Fibroblast of mammary gland (primary cell): Measurements from ENCODE around the gene AMPD3.

Source experiments
- DNase-seq: peaks from one replicate; pipeline ENCODE4 v3.0.0-alpha.2; 2010; ENCODE audit warnings: low read depth
- H3K4me3 ChIP-seq: 2 replicates; pipeline ENCODE4 v1.5.1; 2011; ENCODE audit warnings: low read depth, mild to moderate bottlenecking, low read length, moderate library complexity; ENCODE audit not compliant: control insufficient read depth
- CTCF ChIP-seq: conservative IDR thresholded peaks from 2 replicates; pipeline ENCODE4 v1.5.1; 2011; ENCODE audit warnings: low read depth, low read length, inconsistent platforms; ENCODE audit not compliant: control insufficient read depth, insufficient read depth

Gene AMPD3

GRCh38 chr11:10490398-10491241 is 35.6 kb downstream of the AMPD3 start:
- no peak for TF ChIP-seq CTCF
- peak; percentile 100 for DNase-seq
- H3K4me3 ChIP-seq, result no peak overlapping the region

- peak; percentile 45 for DNase-seq
- TF ChIP-seq CTCF, result no peak
- no peak overlapping the region for H3K4me3 ChIP-seq
Measured at GRCh38 chr11:10492084-10492483, 37.0 kb downstream of the AMPD3 start.

- H3K4me3 ChIP-seq, result no peak overlapping the region
- no peak for TF ChIP-seq CTCF
- no peak for DNase-seq
Measured at GRCh38 chr11:10493041-10493663, 38.1 kb downstream of the AMPD3 start.

DNA sequence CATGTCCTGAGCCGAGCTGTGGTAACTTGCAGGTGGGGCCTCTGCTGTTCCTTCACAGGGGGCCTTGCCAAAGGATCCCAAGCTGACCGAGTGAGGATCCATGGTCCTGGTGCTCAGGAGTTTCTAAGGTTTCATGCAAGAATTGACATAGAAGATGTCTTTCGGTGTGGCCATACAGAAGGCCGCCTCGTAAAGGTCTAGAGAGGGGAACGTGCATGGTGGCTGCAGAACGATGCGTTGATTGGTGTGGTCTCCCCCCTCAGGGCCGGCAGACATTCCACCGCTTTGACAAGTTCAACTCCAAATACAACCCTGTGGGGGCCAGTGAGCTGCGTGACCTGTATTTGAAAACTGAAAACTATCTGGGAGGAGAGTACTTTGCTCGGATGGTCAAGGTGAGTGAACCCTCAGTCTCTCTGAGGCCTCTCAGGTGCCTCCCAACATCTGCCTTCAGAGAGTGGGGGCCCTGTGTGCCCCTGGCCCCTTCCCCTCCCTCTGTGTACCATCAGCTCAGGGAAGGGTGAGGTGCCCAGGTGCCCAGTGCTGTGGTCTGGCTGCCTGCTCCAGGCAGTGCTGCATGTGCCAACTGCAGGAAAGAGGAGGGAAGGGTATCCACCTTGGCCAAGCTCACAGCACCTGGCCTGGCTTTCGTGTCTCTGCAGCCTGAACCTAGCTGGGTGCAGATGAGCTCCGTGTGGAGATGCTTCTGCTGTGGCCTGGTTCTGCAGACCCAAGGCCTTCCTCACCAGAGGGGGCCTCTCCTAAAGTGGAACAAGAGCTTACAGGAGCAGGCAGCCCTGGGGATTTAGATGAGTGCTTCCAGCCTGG is 39.8 kb downstream of the AMPD3 start:
- DNase-seq, result no peak

DNA sequence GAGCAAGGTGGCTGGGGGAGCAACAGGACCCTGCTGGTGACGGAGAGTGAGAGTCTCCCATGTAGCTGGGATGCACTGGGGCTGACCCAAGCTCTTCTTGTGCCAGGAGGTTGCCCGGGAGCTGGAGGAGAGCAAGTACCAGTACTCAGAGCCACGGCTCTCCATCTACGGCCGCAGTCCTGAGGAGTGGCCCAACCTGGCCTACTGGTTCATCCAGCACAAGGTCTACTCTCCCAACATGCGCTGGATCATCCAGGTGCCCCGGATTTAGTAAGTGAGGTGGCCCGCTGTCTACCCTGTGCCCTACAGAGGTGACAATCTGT is 40.4 kb downstream of the AMPD3 start:
- H3K4me3 ChIP-seq, result no peak overlapping the region
- DNase-seq, result no peak
- no peak for TF ChIP-seq CTCF

More for the DNA sequence above, 39.8 kb downstream of the AMPD3 start:
- no peak for TF ChIP-seq CTCF
- no peak overlapping the region for H3K4me3 ChIP-seq

DNA sequence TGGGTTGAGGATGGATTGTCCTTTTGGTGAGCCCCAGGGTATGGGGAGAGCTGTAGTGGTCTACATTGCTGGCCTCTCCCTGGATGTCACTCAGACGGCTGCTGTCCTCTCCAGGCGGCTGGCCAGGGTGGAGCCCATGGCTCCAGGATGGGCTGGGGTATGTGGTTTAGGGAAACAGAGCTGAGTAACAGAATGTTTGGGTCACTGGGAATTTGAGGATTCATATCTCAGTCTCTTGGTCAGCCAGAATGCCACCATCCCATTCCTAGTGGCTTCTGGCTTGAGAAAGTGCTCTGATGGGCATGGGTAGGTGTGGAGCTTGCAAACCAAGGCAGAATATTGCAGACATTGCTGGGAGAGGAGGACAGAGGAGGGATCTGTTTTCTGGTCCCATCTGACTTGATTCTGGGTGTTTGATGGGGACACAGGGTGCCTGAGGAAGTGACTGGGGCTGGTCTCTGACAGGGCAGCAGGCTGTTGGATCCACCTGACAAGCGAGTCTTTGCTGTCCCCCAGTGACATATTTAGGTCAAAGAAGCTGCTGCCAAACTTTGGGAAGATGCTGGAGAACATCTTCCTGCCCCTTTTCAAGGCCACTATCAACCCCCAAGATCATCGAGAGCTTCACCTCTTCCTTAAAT is 41.4 kb downstream of the AMPD3 start:
- DNase-seq, result no peak
- no peak for TF ChIP-seq CTCF
- no peak overlapping the region for H3K4me3 ChIP-seq
